SHP77 (cell line): Measurements from ENCODE around the gene ZNF90.
"Not testable (repeated sequence)": the region's sequence is repeated elsewhere in the genome, so short reads cannot be mapped to it uniquely, and the experiment has no call there.

Experiments used
- DNase-seq, 2 experiments: peaks; one replicate each; lab custom pipeline; 2025; lab: John Stamatoyannopoulos, UW

ZNF90 gene

GRCh38 chr19:20103091-20103740 is 25.4 kb downstream of the ZNF90 start:
- no peak for DNase-seq

- no peak for DNase-seq
Observed at GRCh38 chr19:20107301-20107700, 29.5 kb downstream of the ZNF90 start.

- not testable (repeated sequence) for DNase-seq
Observed at GRCh38 chr19:20118064-20118839, 40.5 kb downstream of the ZNF90 start.

GRCh38 chr19:20124879-20125278 is 47.1 kb downstream of the ZNF90 start:
- no peak for DNase-seq

GRCh38 chr19:20132933-20133332 is 55.1 kb downstream of the ZNF90 start:
- not testable (repeated sequence) for DNase-seq

- not testable (repeated sequence) for DNase-seq
Observed at GRCh38 chr19:20137714-20138113, 59.9 kb downstream of the ZNF90 start.

- DNase-seq = no peak
Observed at GRCh38 chr19:20151617-20152145, 73.9 kb downstream of the ZNF90 start.

- DNase-seq = peak in 1 of 2 experiments; percentile 22
Observed at GRCh38 chr19:20152506-20152905, 74.7 kb downstream of the ZNF90 start.

GRCh38 chr19:20153281-20153680 is 75.5 kb downstream of the ZNF90 start:
- no peak for DNase-seq

GRCh38 chr19:20154636-20155035 is 76.8 kb downstream of the ZNF90 start:
- DNase-seq = no peak

- no peak for DNase-seq
Observed at GRCh38 chr19:20162821-20163220, 85.0 kb downstream of the ZNF90 start.

GRCh38 chr19:20164456-20164855 is 86.7 kb downstream of the ZNF90 start:
- no peak for DNase-seq

GRCh38 chr19:20165971-20166592 is 88.3 kb downstream of the ZNF90 start:
- no peak for DNase-seq

- peak; percentile 93 to 96 for DNase-seq
Observed at GRCh38 chr19:20167020-20167644, 89.3 kb downstream of the ZNF90 start, which contains the start of gene ZNF486. ZNF486 (plus strand) TSS chr19:20167214; CDS start chr19:20167331, 117 bp downstream.

- no peak for DNase-seq
Observed at GRCh38 chr19:20167651-20168122, 89.9 kb downstream of the ZNF90 start.
